K562 (cell line): ENCODE results near the gene ZNF891. TPM values are rescaled to one million over a fixed set of nuclear protein-coding genes. Genes with fewer than 3 reads are reported as not detected.

Source experiments
- ARID3B ChIP-seq: fragments of 250-450 bp; sonication (Bioruptor Pico); IDR thresholded peaks from 2 replicates; pipeline ENCODE4 v1.4.0; 2020; ENCODE audit warnings: borderline replicate concordance
- BRD4 ChIP-seq: fragments of 200-600 bp; sonication (generic); IDR thresholded peaks from 2 replicates; pipeline ENCODE4 v1.6.1; 2017; ENCODE audit warnings: inconsistent platforms
- CCNT2 ChIP-seq: IDR thresholded peaks from 2 replicates; pipeline ENCODE4 v1.6.1; 2011; ENCODE audit warnings: borderline replicate concordance, low read depth, mild to moderate bottlenecking, moderate library complexity, mixed read lengths, low read length; ENCODE audit not compliant: insufficient read length; ENCODE audit errors: extremely low read depth
- CEBPB ChIP-seq: fragments of 450-650 bp; IDR thresholded peaks from 2 replicates; pipeline ENCODE4 v1.6.1; 2016; ENCODE audit warnings: missing genetic modification characterization, missing compliant biosample characterization
- ELF4 ChIP-seq: fragments of 450-650 bp; formaldehyde crosslinking; IDR thresholded peaks from 2 replicates; pipeline ENCODE4 v1.4.0; 2022; ENCODE audit warnings: missing genetic modification characterization
- ESRRA ChIP-seq: fragments of 450-650 bp; IDR thresholded peaks from 2 replicates; pipeline ENCODE4 v1.6.1; 2014; ENCODE audit warnings: low read depth, mild to moderate bottlenecking, moderate library complexity, borderline replicate concordance
- HIVEP1 ChIP-seq: fragments of 250-450 bp; sonication (Bioruptor Pico); IDR thresholded peaks from 2 replicates; pipeline ENCODE4 v1.4.0; 2020; ENCODE audit warnings: mild to moderate bottlenecking
- HNRNPL ChIP-seq: fragments of 200-400 bp; formaldehyde crosslinking; IDR thresholded peaks from 2 replicates; pipeline ENCODE4 v1.6.1; 2017; ENCODE audit warnings: low read depth, mild to moderate bottlenecking, low read length
- KHSRP ChIP-seq: fragments of 450-650 bp; IDR thresholded peaks from 2 replicates; pipeline ENCODE4 v1.6.1; 2017
- KLF16 ChIP-seq: IDR thresholded peaks from 2 replicates; pipeline ENCODE4 v1.6.1; 2016; ENCODE audit warnings: antibody characterized with exemption
- LEF1 ChIP-seq: fragments of 450-650 bp; IDR thresholded peaks from 2 replicates; pipeline ENCODE4 v1.6.1; 2016; ENCODE audit warnings: mild to moderate bottlenecking
- MIER1 ChIP-seq: fragments of 450-650 bp; IDR thresholded peaks from 2 replicates; pipeline ENCODE4 v1.6.1; 2016; ENCODE audit warnings: antibody characterized with exemption, mild to moderate bottlenecking, low read depth
- NR2C2 ChIP-seq, 2 experiments: fragments of 200-800 bp in 1 of 2; sonication (Bioruptor generic) in 1 of 2; sonication (generic) in 1 of 2; formaldehyde crosslinking in 1 of 2; IDR thresholded peaks; 2 replicates each; pipeline versions ENCODE4 v1.6.1 to v1.8.0; 2016 to 2022; ENCODE audit warnings: mild to moderate bottlenecking in 1 of 2, missing compliant biosample characterization in 1 of 2, missing genetic modification characterization in 1 of 2, missing genetic modification reagents in 1 of 2
- PHB ChIP-seq: fragments of 250-450 bp; sonication (Bioruptor Pico); IDR thresholded peaks from 2 replicates; pipeline ENCODE4 v1.5.0; 2021
- SMARCA4 ChIP-seq: fragments of 450-650 bp; IDR thresholded peaks from 2 replicates; pipeline ENCODE4 v1.6.1; 2016
- SP1 ChIP-seq: sonication (generic); formaldehyde crosslinking; IDR thresholded peaks from 2 replicates; pipeline ENCODE4 v1.8.1; 2022; ENCODE audit warnings: mild to moderate bottlenecking, missing genetic modification reagents
- THRAP3 ChIP-seq: fragments of 450-650 bp; IDR thresholded peaks from 2 replicates; pipeline ENCODE4 v1.6.1; 2016; ENCODE audit warnings: mild to moderate bottlenecking, inconsistent platforms, borderline replicate concordance
- YY1 ChIP-seq, 3 experiments: IDR thresholded peaks; 2 replicates each; pipeline ENCODE4 v1.6.1; 2011; ENCODE audit warnings: low read length in 2 of 3, mild to moderate bottlenecking in 2 of 3, moderate library complexity in 2 of 3, borderline replicate concordance in 1 of 3, control low read depth in 1 of 3, low read depth in 1 of 3; ENCODE audit not compliant: insufficient read depth in 3 of 3, insufficient replicate concordance in 2 of 3, control insufficient read depth in 1 of 3, insufficient read length in 1 of 3; ENCODE audit errors: extremely low read depth in 1 of 3
- ZBED1 ChIP-seq: IDR thresholded peaks from 2 replicates; pipeline ENCODE4 v1.6.1; 2014
- ZKSCAN1 ChIP-seq: fragments of 150-350 bp; IDR thresholded peaks from 2 replicates; pipeline ENCODE4 v1.6.1; 2016; ENCODE audit warnings: low read depth, low read length
- ZNF197 ChIP-seq: fragments of 200-800 bp; sonication (Bioruptor generic); IDR thresholded peaks from 2 replicates; pipeline ENCODE4 v1.6.1; 2016; ENCODE audit warnings: low read depth, missing genetic modification characterization, missing compliant biosample characterization
- ZNF232 ChIP-seq: sonication (generic); formaldehyde crosslinking; IDR thresholded peaks from 2 replicates; pipeline ENCODE4 v1.8.0; 2022; ENCODE audit warnings: mild to moderate bottlenecking, missing genetic modification reagents
- ZNF707 ChIP-seq: fragments of 250-450 bp; sonication (Bioruptor Pico); conservative IDR thresholded peaks from 2 replicates; pipeline ENCODE4 v1.8.0; 2022; ENCODE audit warnings: inconsistent platforms, mild to moderate bottlenecking, moderate library complexity
- ZNF830 ChIP-seq: fragments of 250-450 bp; sonication (Bioruptor Pico); IDR thresholded peaks from 2 replicates; pipeline ENCODE4 v1.5.0; 2021; ENCODE audit warnings: mild to moderate bottlenecking
- polyA plus RNA-seq, 8 experiments: library from polyadenylated mRNA; depleted of rRNA in 4 of 8; stranded (reverse) in 5 of 8; unstranded in 3 of 8; fragments of >200 nt; fragmentation: Nextera tagmentation in 2 of 8; fragmentation: Illumina TruSeq in 1 of 8; extraction: Ambion mirVana in 2 of 8; extraction: Trizol in 1 of 8; gene quantifications; 2 replicates each; pipeline versions ENCODE4 v1.2.1 to v1.2.3, GENCODE V29; 2011 to 2014; ENCODE audit warnings: inconsistent platforms in 1 of 8, missing spikeins in 1 of 8
- total RNA-seq, 7 experiments: library from RNA; depleted of rRNA in 6 of 7; stranded (reverse); fragments of >200 nt in 6 of 7; fragmentation: Illumina TruSeq in 2 of 7; extraction: Trizol in 2 of 7; gene quantifications; 2 replicates each; pipeline versions ENCODE4 v1.2.1 to v1.2.3, GENCODE V29; 2011 to 2021; ENCODE audit warnings: low replicate concordance in 1 of 7
- TF ChIP-seq, protein P1 (sequence below): IDR thresholded peaks from 2 replicates; pipeline ENCODE4 v1.6.1; 2016; ENCODE audit warnings: missing genetic modification characterization, missing compliant biosample characterization
- TF ChIP-seq, protein P2 (sequence below): fragments of 150-350 bp; conservative IDR thresholded peaks from 2 replicates; pipeline ENCODE4 v1.6.1; 2014; ENCODE audit warnings: low read length

The ZNF891 gene
- total and polyA plus RNA-seq, 9 of the 15 experiments (the other 6 are each of a cell fraction or from before 2014, with no cell fraction given), result 0.41 to 2.0 (median 1.3) TPM

DNA sequence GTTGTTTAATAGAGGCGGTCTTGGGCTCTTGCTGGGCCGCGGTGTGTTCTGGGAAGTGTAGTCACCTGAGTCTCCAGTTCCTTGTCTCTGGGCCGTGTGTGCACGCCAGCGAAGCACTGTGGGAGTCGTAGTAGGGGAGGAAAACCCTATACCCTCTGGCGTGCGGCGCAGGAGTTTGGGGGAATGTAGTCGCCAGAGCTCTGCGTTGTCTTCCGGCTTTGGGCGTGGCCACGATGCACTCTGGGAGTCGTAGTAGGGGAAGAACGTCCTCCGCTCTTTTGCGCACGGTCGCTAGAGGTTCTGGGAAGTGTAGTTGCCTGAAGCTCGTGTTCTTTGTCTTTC is 50.1 kb downstream of the ZNF891 start (continued):
- TF ChIP-seq CEBPB (tag) (no peak), HNRNPL (no peak), PHB (no peak), ZNF232 (CRISPR knock-in tag) (no peak), ZBED1 (no peak), KHSRP (peak; percentile 24; the same call in 1 of the 2 replicates), HIVEP1 (CRISPR knock-in tag) (no peak), ARID3B (no peak), MIER1 (no peak), ZNF707 (CRISPR knock-in tag) (no peak), KLF16 (no peak), ZNF197 (CRISPR knock-in tag) (peak; percentile 59; the same call in 1 of the 2 replicates), THRAP3 (no peak), YY1 (IDR thresholded peaks at IDR 0.05; ENCODE audit: borderline replicate concordance in 1 of 3, control insufficient read depth in 1 of 3, extremely low read depth in 1 of 3, insufficient read depth in 3 of 3, insufficient read length in 1 of 3, insufficient replicate concordance in 2 of 3, low read depth in 1 of 3, low read length in 2 of 3) (peak in 1 of 3 experiments; percentile 57), LEF1 (no peak), ZNF830 (CRISPR knock-in tag) (no peak), NR2C2 (CRISPR knock-in tag; IDR thresholded peaks at IDR 0.05) (peak; percentile 85), NR2C2 (tag; IDR thresholded peaks at IDR 0.05) (peak; percentile 97), ELF4 (CRISPR knock-in tag) (peak; percentile 80; the same call in 1 of the 2 replicates), SMARCA4 (no peak), ESRRA (peak; percentile 11; the same call in 1 of the 2 replicates), BRD4 (no peak), SP1 (CRISPR knock-in tag) (peak; percentile 99), CCNT2 (no peak), ZKSCAN1 (peak; percentile 63; the same call in 1 of the 2 replicates)
- TF ChIP-seq, protein P1, sequence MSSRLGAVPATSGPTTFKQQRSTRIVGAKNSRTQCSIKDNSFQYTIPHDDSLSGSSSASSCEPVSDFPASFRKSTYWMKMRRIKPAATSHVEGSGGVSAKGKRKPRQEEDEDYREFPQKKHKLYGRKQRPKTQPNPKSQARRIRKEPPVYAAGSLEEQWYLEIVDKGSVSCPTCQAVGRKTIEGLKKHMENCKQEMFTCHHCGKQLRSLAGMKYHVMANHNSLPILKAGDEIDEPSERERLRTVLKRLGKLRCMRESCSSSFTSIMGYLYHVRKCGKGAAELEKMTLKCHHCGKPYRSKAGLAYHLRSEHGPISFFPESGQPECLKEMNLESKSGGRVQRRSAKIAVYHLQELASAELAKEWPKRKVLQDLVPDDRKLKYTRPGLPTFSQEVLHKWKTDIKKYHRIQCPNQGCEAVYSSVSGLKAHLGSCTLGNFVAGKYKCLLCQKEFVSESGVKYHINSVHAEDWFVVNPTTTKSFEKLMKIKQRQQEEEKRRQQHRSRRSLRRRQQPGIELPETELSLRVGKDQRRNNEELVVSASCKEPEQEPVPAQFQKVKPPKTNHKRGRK, result no peak
- TF ChIP-seq, protein P2, sequence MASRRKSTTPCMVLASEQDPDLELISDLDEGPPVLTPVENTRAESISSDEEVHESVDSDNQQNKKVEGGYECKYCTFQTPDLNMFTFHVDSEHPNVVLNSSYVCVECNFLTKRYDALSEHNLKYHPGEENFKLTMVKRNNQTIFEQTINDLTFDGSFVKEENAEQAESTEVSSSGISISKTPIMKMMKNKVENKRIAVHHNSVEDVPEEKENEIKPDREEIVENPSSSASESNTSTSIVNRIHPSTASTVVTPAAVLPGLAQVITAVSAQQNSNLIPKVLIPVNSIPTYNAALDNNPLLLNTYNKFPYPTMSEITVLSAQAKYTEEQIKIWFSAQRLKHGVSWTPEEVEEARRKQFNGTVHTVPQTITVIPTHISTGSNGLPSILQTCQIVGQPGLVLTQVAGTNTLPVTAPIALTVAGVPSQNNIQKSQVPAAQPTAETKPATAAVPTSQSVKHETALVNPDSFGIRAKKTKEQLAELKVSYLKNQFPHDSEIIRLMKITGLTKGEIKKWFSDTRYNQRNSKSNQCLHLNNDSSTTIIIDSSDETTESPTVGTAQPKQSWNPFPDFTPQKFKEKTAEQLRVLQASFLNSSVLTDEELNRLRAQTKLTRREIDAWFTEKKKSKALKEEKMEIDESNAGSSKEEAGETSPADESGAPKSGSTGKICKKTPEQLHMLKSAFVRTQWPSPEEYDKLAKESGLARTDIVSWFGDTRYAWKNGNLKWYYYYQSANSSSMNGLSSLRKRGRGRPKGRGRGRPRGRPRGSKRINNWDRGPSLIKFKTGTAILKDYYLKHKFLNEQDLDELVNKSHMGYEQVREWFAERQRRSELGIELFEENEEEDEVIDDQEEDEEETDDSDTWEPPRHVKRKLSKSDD, result no peak
